PFSK-1 (cell line): ENCODE data around the gene HOXA13.

Experiments used
- FOXP2 ChIP-seq: optimal IDR thresholded peaks from 2 replicates; pipeline ENCODE3; 2011; ENCODE audit warnings: borderline replicate concordance, control low read depth, inconsistent platforms; ENCODE audit not compliant: insufficient read depth; ENCODE audit errors: extremely low read length, extremely low read depth
- POLR2AphosphoS5 ChIP-seq: IDR thresholded peaks from 2 replicates; pipeline ENCODE4 v1.6.1; 2012; ENCODE audit warnings: low read depth, mild to moderate bottlenecking, control low read depth, low read length, moderate library complexity
- REST ChIP-seq, 2 experiments: IDR thresholded peaks; 2 replicates each; pipeline versions ENCODE4 v1.6.1 to v1.8.0; 2011 to 2012; ENCODE audit warnings: low read depth in 2 of 2, low read length in 2 of 2, control low read depth in 1 of 2, inconsistent platforms in 1 of 2, mild to moderate bottlenecking in 1 of 2, moderate library complexity in 1 of 2; ENCODE audit not compliant: insufficient read depth in 1 of 2
- SIN3A ChIP-seq: IDR thresholded peaks from 2 replicates; pipeline ENCODE4 v1.6.1; 2012; ENCODE audit warnings: mild to moderate bottlenecking, low read length, moderate library complexity, borderline replicate concordance; ENCODE audit not compliant: insufficient read depth
- TAF1 ChIP-seq: IDR thresholded peaks from 2 replicates; pipeline ENCODE4 v1.6.1; 2012; ENCODE audit warnings: low read length, control low read depth, borderline replicate concordance; ENCODE audit not compliant: insufficient read depth

DNA sequence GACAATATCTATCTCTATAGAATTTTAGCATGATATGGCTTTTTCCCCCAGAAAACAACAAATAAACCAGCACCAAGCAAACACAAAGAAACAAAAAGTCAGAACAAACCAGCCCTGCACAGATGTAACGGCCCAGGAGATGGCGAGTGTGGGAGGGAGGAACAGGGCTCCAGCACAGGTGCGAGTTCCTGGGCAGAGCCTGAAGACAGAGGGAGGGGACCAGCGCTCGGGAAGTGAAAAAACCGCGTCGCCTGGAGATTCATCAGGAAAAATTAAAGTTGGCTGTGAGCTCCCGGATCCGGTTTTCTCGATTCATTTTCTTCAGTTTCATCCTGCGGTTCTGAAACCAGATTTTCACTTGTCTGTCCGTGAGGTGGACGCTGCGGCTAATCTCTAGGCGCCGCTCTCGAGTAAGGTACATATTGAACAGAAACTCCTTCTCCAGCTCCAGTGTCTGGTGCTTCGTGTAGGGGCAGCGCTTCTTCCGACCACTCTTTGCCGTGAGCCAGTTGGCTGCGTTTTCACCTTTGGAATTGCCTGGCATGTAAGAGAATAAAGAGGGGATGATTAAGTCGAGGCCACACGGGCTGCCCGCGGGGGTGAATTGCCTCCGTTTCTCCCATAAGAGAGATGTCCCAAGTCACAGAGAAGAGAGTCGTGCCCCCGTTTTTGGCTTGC, 28.1 kb downstream of the HOXA13 start:
- TF ChIP-seq REST (IDR thresholded peaks at IDR 0.05; ENCODE audit: insufficient read depth in 1 of 2, low read depth in 2 of 2, low read length in 2 of 2), result no peak
- no peak for TF ChIP-seq SIN3A
- TF ChIP-seq POLR2AphosphoS5, result no peak
- TF ChIP-seq TAF1, result no peak
- no peak for TF ChIP-seq FOXP2
